HAP-1 (cell line): ENCODE results near the gene RAB31.

ENCODE experiments used
- DNase-seq, 2 experiments: peaks; one replicate each; pipeline ENCODE4 v3.0.0-alpha.2; 2016 to 2020; ENCODE audit warnings: low spot score in 2 of 2
- H3K27me3 ChIP-seq: fragments of 250-450 bp; sonication (Bioruptor Pico); 2 replicates; pipeline ENCODE4 v1.5.1; 2020; ENCODE audit warnings: low read depth, mild to moderate bottlenecking, moderate library complexity
- H3K36me3 ChIP-seq: fragments of 250-450 bp; sonication (Bioruptor Pico); replicated peaks from 2 replicates; pipeline ENCODE4 v1.5.1; 2020; ENCODE audit warnings: mild to moderate bottlenecking
- H3K4me1 ChIP-seq: fragments of 250-450 bp; sonication (Bioruptor Pico); 2 replicates; pipeline ENCODE4 v1.5.1; 2020; ENCODE audit warnings: mild to moderate bottlenecking
- H3K4me3 ChIP-seq: fragments of 250-450 bp; sonication (Bioruptor Pico); 2 replicates; pipeline ENCODE4 v1.5.1; 2020; ENCODE audit warnings: mild to moderate bottlenecking, moderate library complexity
- H3K9me3 ChIP-seq: fragments of 250-450 bp; sonication (Bioruptor Pico); 2 replicates; pipeline ENCODE4 v1.5.1; 2020; ENCODE audit warnings: mild to moderate bottlenecking, moderate library complexity
- in situ Hi-C: fragments of 300-500 bp; cut with MboI; formaldehyde crosslinking; loops from 3 replicates; pipeline ENCODE4 v1.14.3; 2020; ENCODE audit warnings: low sequenced_read_pairs, inconsistent platforms, mixed read lengths

RAB31 gene

GRCh38 chr18:9814431-9814830 is 106.3 kb downstream of the RAB31 start:
- no peak for DNase-seq
- Histone ChIP-seq H3K4me3 (no peak overlapping the region), H3K9me3 (no peaks in the 10 kb centered on the region), H3K36me3 (peaks cover 4% of the 10 kb centered on the region), H3K4me1 (peaks cover 2% of the 10 kb centered on the region), H3K27me3 (no peaks in the 10 kb centered on the region)
- in situ Hi-C loops, result no loop called here

GRCh38 chr18:9817286-9817685 is 109.2 kb downstream of the RAB31 start:
- H3K36me3 ChIP-seq, result peaks cover 4% of the 10 kb centered on the region
- in situ Hi-C loops, result no loop called here
- H3K27me3 ChIP-seq, result no peaks in the 10 kb centered on the region
- H3K4me1 ChIP-seq, result no peaks in the 10 kb centered on the region
- no peaks in the 10 kb centered on the region for H3K9me3 ChIP-seq
- H3K4me3 ChIP-seq, result no peak overlapping the region
- no peak for DNase-seq

DNA sequence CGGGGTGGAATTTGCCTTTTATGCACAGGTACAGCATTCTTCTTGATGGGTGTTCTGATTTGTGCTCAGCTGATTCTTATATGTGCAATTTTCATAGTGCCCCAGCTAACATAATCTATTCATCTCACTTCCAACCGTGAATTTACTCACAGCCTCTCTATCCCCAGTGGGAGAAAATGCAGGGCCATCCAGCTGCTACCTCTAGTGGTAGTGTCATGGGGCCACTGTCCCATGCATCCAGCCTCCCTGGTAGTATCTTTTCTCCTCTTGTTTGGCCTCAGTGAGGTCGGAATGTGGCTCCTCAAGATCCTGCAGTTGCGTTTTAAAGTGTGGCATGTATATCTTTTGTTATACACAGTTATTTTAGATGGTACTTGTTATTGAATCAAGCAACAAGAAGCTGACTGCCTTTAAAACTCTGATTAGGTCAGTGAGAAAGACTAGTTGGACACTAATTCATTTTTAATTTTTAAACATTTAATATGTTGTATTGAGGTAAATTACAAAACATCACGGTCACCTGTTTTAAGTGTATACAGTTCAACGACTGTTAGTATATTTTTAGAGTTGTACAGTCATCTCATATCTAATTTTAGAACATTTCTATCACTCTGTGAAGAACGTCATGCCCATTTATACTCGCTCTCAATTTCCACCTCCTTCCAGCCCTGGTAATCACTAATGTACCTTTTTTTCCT is 109.8 kb downstream of the RAB31 start:
- in situ Hi-C loops, result no loop called here
- H3K27me3 ChIP-seq, result no peaks in the 10 kb centered on the region
- no peaks in the 10 kb centered on the region for H3K4me1 ChIP-seq
- no peaks in the 10 kb centered on the region for H3K9me3 ChIP-seq
- no peak overlapping the region for H3K4me3 ChIP-seq
- H3K36me3 ChIP-seq, result peaks cover 4% of the 10 kb centered on the region
- DNase-seq, result no peak

DNA sequence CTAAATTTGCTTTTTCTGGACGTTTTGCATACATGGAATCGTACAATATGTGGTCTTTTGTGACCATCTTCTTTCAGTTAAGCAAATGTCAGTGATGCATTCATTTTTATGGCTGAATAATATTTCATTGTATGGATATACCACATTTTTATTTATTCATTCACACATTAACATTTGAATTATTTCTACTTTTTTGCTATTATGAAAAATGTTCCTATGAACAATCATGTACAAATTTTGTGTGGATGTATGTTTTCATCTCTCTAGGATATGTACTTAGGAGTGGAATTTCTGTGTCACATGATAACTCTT is 110.3 kb downstream of the RAB31 start:
- no peak for DNase-seq
- no peak overlapping the region for H3K4me3 ChIP-seq
- H3K9me3 ChIP-seq, result no peaks in the 10 kb centered on the region
- no peaks in the 10 kb centered on the region for H3K27me3 ChIP-seq
- in situ Hi-C loops, result no loop called here
- no peaks in the 10 kb centered on the region for H3K4me1 ChIP-seq
- peaks cover 4% of the 10 kb centered on the region for H3K36me3 ChIP-seq

- H3K4me1 ChIP-seq, result no peaks in the 10 kb centered on the region
- DNase-seq, result peak in 1 of 2 experiments; percentile 15
- peaks cover 4% of the 10 kb centered on the region for H3K36me3 ChIP-seq
- no peaks in the 10 kb centered on the region for H3K9me3 ChIP-seq
- H3K27me3 ChIP-seq, result no peaks in the 10 kb centered on the region
- in situ Hi-C loops, result no loop called here
- H3K4me3 ChIP-seq, result no peak overlapping the region
These were observed 112.0 kb downstream of the RAB31 start for GRCh38 chr18:9820127-9820526.

DNA sequence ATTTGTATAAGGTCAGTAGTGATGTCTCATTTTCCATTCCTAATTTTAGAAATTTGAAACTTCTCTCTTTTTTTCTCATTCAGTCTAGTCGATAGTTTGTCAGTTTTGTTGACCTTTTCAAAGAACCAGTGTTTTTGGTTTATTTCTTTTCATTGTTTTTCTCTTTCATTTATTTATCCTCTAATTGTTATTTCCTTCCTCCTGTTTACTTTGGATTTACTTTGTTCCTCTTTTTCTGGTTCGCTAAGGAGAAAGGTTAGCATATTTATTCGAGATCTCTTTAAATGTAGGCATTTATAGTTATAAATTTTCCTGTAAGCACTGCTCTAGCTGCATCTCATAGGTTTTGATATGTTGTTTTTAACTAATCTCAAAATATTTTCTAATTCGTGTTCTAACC is 112.6 kb downstream of the RAB31 start:
- Histone ChIP-seq H3K36me3 (peaks cover 4% of the 10 kb centered on the region), H3K9me3 (no peaks in the 10 kb centered on the region), H3K4me3 (no peak overlapping the region), H3K27me3 (no peaks in the 10 kb centered on the region), H3K4me1 (peaks cover 5% of the 10 kb centered on the region; the same call in 1 of the 2 replicates)
- DNase-seq, result no peak
- in situ Hi-C loops, result no loop called here

DNA sequence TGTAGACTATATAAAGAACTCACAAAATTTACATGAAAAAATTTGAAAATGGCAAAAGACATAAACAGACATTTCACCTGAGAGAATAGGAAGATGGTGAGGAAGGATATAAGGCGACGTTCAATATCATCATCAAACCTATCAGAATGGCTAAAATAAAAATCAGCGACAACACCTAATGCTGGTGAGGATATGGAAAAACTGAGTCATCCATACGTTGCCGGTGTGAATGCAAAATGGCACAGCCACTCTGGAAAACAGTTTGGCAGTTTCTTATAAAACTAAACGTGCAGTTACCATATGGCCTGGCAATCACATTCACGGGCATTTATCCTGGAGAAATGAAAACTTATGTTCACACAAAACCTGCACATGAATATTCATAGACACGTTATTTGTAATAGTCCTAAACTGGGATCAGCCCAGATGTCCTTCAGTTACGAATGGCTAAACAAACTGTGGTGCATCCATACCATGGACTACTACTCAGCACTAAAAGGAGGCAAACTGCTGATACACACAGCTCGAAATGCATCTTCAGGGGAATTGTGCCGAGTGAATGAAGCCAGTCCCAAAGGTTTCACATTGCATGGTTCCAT is 114.6 kb downstream of the RAB31 start:
- H3K27me3 ChIP-seq, result no peaks in the 10 kb centered on the region
- DNase-seq, result no peak
- in situ Hi-C loops, result no loop called here

GRCh38 chr18:9823805-9824473 is 115.8 kb downstream of the RAB31 start:
- in situ Hi-C loops, result no loop called here
- Histone ChIP-seq H3K4me1 (peaks cover 5% of the 10 kb centered on the region; the same call in 1 of the 2 replicates), H3K27me3 (no peaks in the 10 kb centered on the region), H3K4me3 (no peak overlapping the region), H3K9me3 (no peaks in the 10 kb centered on the region), H3K36me3 (no peaks in the 10 kb centered on the region)
- DNase-seq, result no peak

More for the DNA sequence above, 114.6 kb downstream of the RAB31 start:
- no peaks in the 10 kb centered on the region for H3K9me3 ChIP-seq
- peaks cover 5% of the 10 kb centered on the region; the same call in 1 of the 2 replicates for H3K4me1 ChIP-seq
- H3K36me3 ChIP-seq, result no peaks in the 10 kb centered on the region
- H3K4me3 ChIP-seq, result no peak overlapping the region

DNA sequence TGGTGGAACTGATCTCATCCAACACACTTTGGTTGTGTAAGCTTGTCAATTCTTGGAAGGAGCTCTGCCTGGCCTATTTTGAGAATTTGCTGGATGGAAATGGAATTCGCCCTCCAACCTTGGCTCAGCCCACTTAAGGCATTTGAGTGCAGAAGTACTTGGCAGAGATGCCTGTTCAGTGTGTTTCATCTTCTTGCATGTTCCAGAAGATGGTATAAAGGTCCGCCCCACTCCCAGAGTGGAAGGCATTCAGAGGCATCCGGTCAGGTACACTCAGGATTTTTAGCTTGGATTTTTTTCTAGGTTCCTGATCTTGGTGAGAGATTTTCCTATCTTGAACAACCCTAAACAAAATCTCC is 116.4 kb downstream of the RAB31 start:
- no peaks in the 10 kb centered on the region for H3K27me3 ChIP-seq
- no peak overlapping the region for H3K4me3 ChIP-seq
- in situ Hi-C loops, result no loop called here
- peaks cover 5% of the 10 kb centered on the region; the same call in 1 of the 2 replicates for H3K4me1 ChIP-seq
- H3K9me3 ChIP-seq, result no peaks in the 10 kb centered on the region
- no peak for DNase-seq
- no peaks in the 10 kb centered on the region for H3K36me3 ChIP-seq

DNA sequence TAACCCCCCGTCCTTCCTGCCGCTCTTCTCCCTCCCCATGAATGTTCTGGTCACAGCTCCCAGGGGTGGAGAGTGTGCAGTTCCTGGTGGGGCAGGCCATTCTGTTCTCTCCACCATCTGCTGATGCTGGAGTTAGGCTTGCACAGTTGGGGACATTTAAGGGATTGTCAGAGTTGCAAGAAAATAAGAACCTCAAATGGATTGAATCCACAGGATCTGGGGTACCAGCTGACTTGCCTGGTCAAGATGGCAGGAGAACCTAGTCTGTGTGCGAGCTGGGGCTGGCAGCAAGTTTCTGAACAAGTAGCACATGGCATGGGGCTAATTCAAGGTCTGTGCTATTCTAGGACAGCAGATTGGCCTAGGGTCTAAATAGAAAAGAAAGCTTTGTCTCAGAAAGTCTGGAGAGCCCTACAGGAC is 116.9 kb downstream of the RAB31 start:
- no peaks in the 10 kb centered on the region for H3K9me3 ChIP-seq
- H3K27me3 ChIP-seq, result no peaks in the 10 kb centered on the region
- no peaks in the 10 kb centered on the region for H3K36me3 ChIP-seq
- DNase-seq, result no peak
- in situ Hi-C loops, result no loop called here
- H3K4me1 ChIP-seq, result peaks cover 5% of the 10 kb centered on the region; the same call in 1 of the 2 replicates
- no peak overlapping the region for H3K4me3 ChIP-seq

- no peak overlapping the region for H3K4me3 ChIP-seq
- H3K9me3 ChIP-seq, result no peaks in the 10 kb centered on the region
- no peak for DNase-seq
- no peaks in the 10 kb centered on the region for H3K36me3 ChIP-seq
- H3K27me3 ChIP-seq, result no peaks in the 10 kb centered on the region
- in situ Hi-C loops, result no loop called here
- H3K4me1 ChIP-seq, result peaks cover 5% of the 10 kb centered on the region; the same call in 1 of the 2 replicates
These were observed 117.5 kb downstream of the RAB31 start for GRCh38 chr18:9825571-9826073.

DNA sequence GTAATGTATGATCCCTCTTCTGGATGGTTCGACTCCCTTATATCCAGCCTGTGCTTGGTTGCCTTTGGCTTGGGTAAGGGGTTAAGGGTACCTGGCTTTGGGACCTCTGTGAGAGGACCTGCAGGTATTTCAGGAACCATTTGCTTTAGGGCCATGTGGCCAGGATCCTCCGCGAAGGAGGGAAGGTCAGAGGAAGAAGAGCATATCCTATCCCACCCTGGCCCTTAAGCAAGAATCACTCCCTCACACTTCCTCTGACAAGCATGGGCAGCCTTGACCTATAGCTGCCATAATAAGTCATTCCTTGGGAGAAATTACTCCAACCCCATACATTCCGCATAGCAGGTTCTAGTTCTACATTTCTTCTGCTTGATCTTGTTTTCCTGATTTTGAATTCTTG is 118.6 kb downstream of the RAB31 start:
- H3K27me3 ChIP-seq, result no peaks in the 10 kb centered on the region
- DNase-seq, result no peak
- no peak overlapping the region for H3K4me3 ChIP-seq
- H3K9me3 ChIP-seq, result no peaks in the 10 kb centered on the region
- no peaks in the 10 kb centered on the region for H3K36me3 ChIP-seq
- in situ Hi-C loops, result no loop called here
- peaks cover 5% of the 10 kb centered on the region; the same call in 1 of the 2 replicates for H3K4me1 ChIP-seq

DNA sequence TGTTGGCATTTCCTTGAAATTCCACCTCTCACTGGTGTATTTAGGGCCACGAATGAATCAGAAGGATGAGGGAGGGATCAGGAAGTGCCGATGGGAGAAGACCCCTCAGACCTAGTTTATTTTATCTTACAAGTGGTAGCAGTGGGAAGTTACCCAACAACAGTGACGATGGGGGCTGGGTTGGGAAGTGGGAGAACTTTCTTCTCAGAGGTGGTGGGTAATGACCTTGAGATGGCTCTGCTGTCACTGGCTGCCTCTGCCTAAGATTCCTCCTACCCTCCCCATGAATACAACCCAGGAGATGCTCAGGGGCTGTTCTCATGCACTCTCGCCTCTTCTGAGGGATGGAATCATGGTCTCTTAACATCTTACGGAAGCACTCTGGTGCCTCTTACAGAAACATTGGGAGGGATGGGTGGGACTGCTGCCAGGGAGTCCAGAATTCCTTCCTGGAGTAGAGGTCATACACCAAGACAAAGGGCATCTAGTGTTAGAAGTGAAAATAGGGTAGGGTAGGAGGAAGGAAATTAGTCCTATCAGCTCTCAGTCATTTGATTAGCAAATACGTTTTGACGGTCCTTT is 119.2 kb downstream of the RAB31 start:
- in situ Hi-C loops, result no loop called here

More for the DNA sequence above, 119.2 kb downstream of the RAB31 start:
- Histone ChIP-seq H3K4me1 (peaks cover 5% of the 10 kb centered on the region; the same call in 1 of the 2 replicates), H3K27me3 (no peaks in the 10 kb centered on the region), H3K4me3 (no peak overlapping the region), H3K9me3 (no peaks in the 10 kb centered on the region), H3K36me3 (no peaks in the 10 kb centered on the region)
- DNase-seq, result no peak
